Fibroblast of lung (primary cell): ENCODE data around the gene MACC1.

Source experiments
- EZH2 ChIP-seq: IDR thresholded peaks from 2 replicates; pipeline ENCODE4 v1.5.1; 2012; ENCODE audit warnings: low read length, control low read depth, mild to moderate bottlenecking; ENCODE audit errors: missing control alignments
- TF ChIP-seq, protein P1 (sequence below), 2 donors: IDR thresholded peaks in 1 of 2; conservative IDR thresholded peaks in 1 of 2; 1 replicate in 1 of 2; 2 replicates in 1 of 2; pipeline ENCODE4 v1.5.1; 2011 to 2012; ENCODE audit warnings: low read length in 2 of 2, control low read depth in 1 of 2, inconsistent platforms in 1 of 2, low read depth in 1 of 2, mild to moderate bottlenecking in 1 of 2

GRCh38 chr7:20249376-20249775 is 32.2 kb upstream of the MACC1 start:
- TF ChIP-seq, protein P1, sequence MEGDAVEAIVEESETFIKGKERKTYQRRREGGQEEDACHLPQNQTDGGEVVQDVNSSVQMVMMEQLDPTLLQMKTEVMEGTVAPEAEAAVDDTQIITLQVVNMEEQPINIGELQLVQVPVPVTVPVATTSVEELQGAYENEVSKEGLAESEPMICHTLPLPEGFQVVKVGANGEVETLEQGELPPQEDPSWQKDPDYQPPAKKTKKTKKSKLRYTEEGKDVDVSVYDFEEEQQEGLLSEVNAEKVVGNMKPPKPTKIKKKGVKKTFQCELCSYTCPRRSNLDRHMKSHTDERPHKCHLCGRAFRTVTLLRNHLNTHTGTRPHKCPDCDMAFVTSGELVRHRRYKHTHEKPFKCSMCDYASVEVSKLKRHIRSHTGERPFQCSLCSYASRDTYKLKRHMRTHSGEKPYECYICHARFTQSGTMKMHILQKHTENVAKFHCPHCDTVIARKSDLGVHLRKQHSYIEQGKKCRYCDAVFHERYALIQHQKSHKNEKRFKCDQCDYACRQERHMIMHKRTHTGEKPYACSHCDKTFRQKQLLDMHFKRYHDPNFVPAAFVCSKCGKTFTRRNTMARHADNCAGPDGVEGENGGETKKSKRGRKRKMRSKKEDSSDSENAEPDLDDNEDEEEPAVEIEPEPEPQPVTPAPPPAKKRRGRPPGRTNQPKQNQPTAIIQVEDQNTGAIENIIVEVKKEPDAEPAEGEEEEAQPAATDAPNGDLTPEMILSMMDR (conservative IDR thresholded peaks at IDR 0.05 in 1 of 2, IDR thresholded peaks at IDR 0.05 in 1 of 2; ENCODE audit: low read depth in 1 of 2, low read length in 2 of 2) = no peak
- TF ChIP-seq EZH2 = no peak
